Aorta (tissue), 5 donors: ENCODE results near the gene UTP20. TPM values are rescaled to one million over a fixed set of nuclear protein-coding genes. Genes with fewer than 3 reads are reported as not detected.

ENCODE experiments used
- ATAC-seq: fragments of 200-7000 bp; cut with Tn5 transposase; one replicate; pipeline ENCODE4 v1.9.1; 2022; ENCODE audit warnings: moderate library complexity; ENCODE audit not compliant: low FRiP score
- DNase-seq, 2 donors: peaks; one replicate each; pipeline ENCODE4 v3.0.0-alpha.2; 2020
- H3K27ac ChIP-seq, 2 donors: one replicate each; pipeline ENCODE4 v1.5.1; 2013; ENCODE audit warnings: low read length in 2 of 2, mild to moderate bottlenecking in 2 of 2, moderate library complexity in 2 of 2, control low read depth in 1 of 2, inconsistent platforms in 1 of 2, low read depth in 1 of 2
- H3K27me3 ChIP-seq, 2 donors: one replicate each; pipeline ENCODE4 v1.6.1; 2013; ENCODE audit warnings: control low read depth in 1 of 2, low read length in 1 of 2, mild to moderate bottlenecking in 1 of 2, moderate library complexity in 1 of 2; ENCODE audit not compliant: insufficient read depth in 2 of 2, control insufficient read depth in 1 of 2
- H3K36me3 ChIP-seq, 2 donors: one replicate each; pipeline ENCODE4 v1.6.1; 2013; ENCODE audit warnings: control low read depth in 1 of 2, low read length in 1 of 2, mild to moderate bottlenecking in 1 of 2; ENCODE audit not compliant: insufficient read depth in 2 of 2, control insufficient read depth in 1 of 2
- H3K4me1 ChIP-seq, 2 donors: one replicate each; pipeline ENCODE4 v1.6.1; 2013; ENCODE audit warnings: low read length in 2 of 2, control low read depth in 1 of 2, mild to moderate bottlenecking in 1 of 2, moderate library complexity in 1 of 2; ENCODE audit not compliant: insufficient read depth in 2 of 2, control insufficient read depth in 1 of 2
- H3K4me3 ChIP-seq, 2 donors: one replicate each; pipeline ENCODE4 v1.5.1; 2013; ENCODE audit warnings: low read length in 2 of 2, control low read depth in 1 of 2, mild to moderate bottlenecking in 1 of 2
- H3K9me3 ChIP-seq: one replicate; pipeline ENCODE4 v1.6.1; 2013; ENCODE audit warnings: mild to moderate bottlenecking, low read length; ENCODE audit not compliant: control insufficient read depth
- WGBS, 2 donors: extraction: QIAGEN DNeasy Blood & Tissue Kit; methylation state at CpG; one replicate each; pipeline ENCODE4 v1.1.7; 2013; 5-methylcytosine and 5-hydroxymethylcytosine counted together
- intact Hi-C, 2 donors: fragments of 100-400 bp; cut with DNase I; formaldehyde crosslinking; loops; one replicate each; pipeline versions ENCODE4 v1.14.2 to v1.15.0; 2022
- polyA plus RNA-seq, 2 donors: library from polyadenylated mRNA; stranded (reverse); fragments of 200-250 nt; gene quantifications; one replicate each; pipeline ENCODE4 v1.2.3, GENCODE V29; 2013
- total RNA-seq, 2 donors: library from RNA; stranded (reverse); fragmentation: NEBNext Ultra II Directional; extraction: Animal tissue kit (Norgen Biotek cat#: 25700); gene quantifications; one replicate each; pipeline ENCODE4 v1.2.1, GENCODE V29; 2021
- donor health status: healthy with polysubstance abuse.
- donor health status: Bipolar disorder and iron deficiency.
- donor health status: DM: no; HTN: no; CAD: no.
- donor health status: DM: no; HTN: no; CAD: no.
- donor health status: DM: yes; HTN: yes; CAD: no.

The UTP20 gene
- total and polyA plus RNA-seq, 4 donors: 0.50 to 15.3 (median 6.6) TPM

- Histone ChIP-seq H3K27me3 (no peaks in the 10 kb centered on the region), H3K4me1 (no peaks in the 10 kb centered on the region), H3K9me3 (no peaks in the 10 kb centered on the region), H3K36me3 (peaks cover 0 to 10% of the 10 kb centered on the region in 2 donors), H3K4me3 (no peak overlapping the region), H3K27ac (no peak overlapping the region)
- DNase-seq (no peak), ATAC-seq (no peak)
- intact Hi-C loops: no loop called here
- WGBS, 2 donors: 48 to 94% methylated on average over 1 of the region's 1 CpG
Measured at GRCh38 chr12:101330631-101331030, 50.7 kb downstream of the UTP20 start.

DNA sequence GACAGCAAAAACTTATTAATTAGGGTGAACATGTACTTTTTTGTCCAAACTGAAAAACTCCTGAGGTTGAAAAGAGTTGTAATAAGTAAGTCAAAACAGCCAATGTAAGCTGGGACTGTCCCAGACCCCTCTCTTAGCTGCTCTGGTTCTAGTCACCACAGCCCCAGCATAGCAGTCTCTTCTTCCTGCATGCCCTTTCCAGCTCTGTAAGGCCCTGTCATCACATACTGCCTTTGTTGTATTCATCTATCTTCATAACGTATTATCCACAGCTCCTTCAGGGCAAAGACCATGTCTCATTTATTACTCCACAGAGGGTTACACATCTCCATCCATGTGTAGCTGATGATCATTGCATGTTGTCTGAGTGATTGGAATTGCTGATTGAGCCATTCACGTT, 56.5 kb downstream of the UTP20 start:
- intact Hi-C loops: no loop called here
- Histone ChIP-seq H3K9me3 (no peaks in the 10 kb centered on the region), H3K4me1 (no peaks in the 10 kb centered on the region), H3K27ac (no peak overlapping the region), H3K4me3 (no peak overlapping the region), H3K36me3 (peaks cover 4 to 5% of the 10 kb centered on the region in 2 donors), H3K27me3 (no peaks in the 10 kb centered on the region)
- ATAC-seq (no peak), DNase-seq (no peak)
- WGBS, 2 donors: 66 to 77% methylated on average over 2 of the region's 2 CpGs

DNA sequence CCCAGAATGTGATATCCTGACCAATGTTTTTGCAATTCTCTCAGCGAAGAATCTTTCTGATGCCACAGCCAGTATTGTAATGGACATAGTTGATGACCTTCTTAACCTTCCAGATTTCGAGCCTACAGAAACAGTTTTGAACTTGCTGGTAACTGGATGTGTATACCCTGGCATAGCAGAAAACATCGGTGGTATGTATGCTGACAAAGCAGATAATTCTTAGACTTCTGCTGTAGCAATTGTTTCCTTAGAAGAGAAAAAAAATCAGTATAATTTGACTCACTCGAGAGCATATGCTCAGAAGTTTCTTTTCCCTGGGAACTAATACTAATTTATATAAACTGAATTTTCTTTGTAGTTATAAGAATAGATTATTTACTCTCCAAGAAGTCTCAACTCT, 58.2 kb downstream of the UTP20 start:
- ATAC-seq: no peak
- no peaks in the 10 kb centered on the region for H3K4me1 ChIP-seq
- no peaks in the 10 kb centered on the region for H3K9me3 ChIP-seq
- DNase-seq: no peak
- intact Hi-C loops: no loop called here
- H3K27me3 ChIP-seq: no peaks in the 10 kb centered on the region
- no peak overlapping the region for H3K4me3 ChIP-seq
- peaks cover 4 to 5% of the 10 kb centered on the region in 2 donors for H3K36me3 ChIP-seq
- H3K27ac ChIP-seq: no peak overlapping the region
- 80 to 81% methylated on average over 4 of the region's 4 CpGs for WGBS, 2 donors

DNA sequence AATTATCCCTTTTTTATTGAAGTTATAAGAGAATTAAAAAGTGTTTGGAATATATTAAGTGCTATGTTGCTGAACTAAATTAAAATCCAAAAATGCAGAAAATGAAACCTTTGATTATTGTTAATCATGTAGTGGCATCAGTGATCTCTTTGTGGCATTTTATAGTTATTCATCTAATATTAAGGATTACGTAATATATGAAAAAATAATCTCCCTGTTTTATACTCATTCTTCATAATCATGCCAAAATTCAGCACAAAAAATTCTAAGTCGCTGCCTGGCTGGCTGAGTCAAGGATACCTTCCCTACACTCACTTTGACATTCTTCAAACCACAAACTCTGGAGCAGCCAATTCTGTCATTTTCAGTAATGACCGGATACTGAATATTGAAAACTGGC, 64.0 kb downstream of the UTP20 start:
- no peak overlapping the region for H3K4me3 ChIP-seq
- no peaks in the 10 kb centered on the region for H3K9me3 ChIP-seq
- no peaks in the 10 kb centered on the region for H3K27me3 ChIP-seq
- intact Hi-C loops: no loop called here
- no peaks in the 10 kb centered on the region for H3K4me1 ChIP-seq
- DNase-seq (no peak), ATAC-seq (no peak)
- 84 to 90% methylated on average over 3 of the region's 3 CpGs for WGBS, 2 donors
- peaks cover 2 to 7% of the 10 kb centered on the region in 2 donors for H3K36me3 ChIP-seq
- H3K27ac ChIP-seq: no peak overlapping the region

DNA sequence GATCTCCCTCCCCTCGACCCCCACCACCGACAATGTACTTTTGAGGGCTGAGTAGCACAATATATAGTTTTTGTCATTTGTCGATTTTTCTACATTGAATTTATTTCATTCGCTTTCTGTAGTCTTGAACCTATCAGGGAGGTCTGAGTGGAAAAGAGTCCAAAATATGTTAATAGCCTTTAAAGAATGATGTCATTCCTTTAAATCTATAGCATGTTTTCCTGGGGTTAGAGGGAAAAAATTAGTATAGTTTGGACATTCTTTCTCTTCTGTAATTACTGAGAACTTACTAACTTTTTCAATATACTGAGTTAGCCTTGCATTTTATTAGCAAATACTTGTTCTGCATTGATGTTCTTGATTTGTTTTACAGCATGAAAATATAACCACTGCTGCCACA, 71.8 kb downstream of the UTP20 start:
- Histone ChIP-seq H3K36me3 (peaks cover 0 to 8% of the 10 kb centered on the region in 2 donors), H3K4me3 (no peak overlapping the region), H3K27me3 (no peaks in the 10 kb centered on the region), H3K27ac (no peak overlapping the region), H3K4me1 (no peaks in the 10 kb centered on the region), H3K9me3 (no peaks in the 10 kb centered on the region)
- no peak for DNase-seq
- no peak for ATAC-seq
- 98 to 99% methylated on average over 4 of the region's 4 CpGs for WGBS, 2 donors
- intact Hi-C loops: no loop called here

DNA sequence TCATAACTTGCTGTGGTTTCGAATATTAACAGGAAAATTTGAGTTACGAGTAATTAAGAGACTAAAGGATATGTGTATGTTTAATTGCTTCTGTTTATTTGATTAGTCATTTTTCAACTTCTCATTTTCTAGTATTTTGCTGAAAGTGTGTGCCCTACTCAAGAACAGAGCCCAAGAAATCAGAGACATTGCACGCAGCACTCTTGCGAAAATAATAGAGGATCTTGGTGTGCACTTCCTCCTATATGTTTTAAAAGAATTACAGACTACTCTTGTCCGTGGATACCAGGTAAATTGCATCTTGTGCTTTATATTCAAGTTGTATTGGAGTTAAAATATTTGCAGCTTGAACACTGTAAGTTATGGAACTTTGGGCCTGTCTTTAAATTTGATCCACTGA, 76.9 kb downstream of the UTP20 start:
- DNase-seq (no peak), ATAC-seq (no peak)
- Histone ChIP-seq H3K36me3 (peaks cover 3 to 6% of the 10 kb centered on the region in 2 donors), H3K4me3 (no peak overlapping the region), H3K27ac (no peak overlapping the region), H3K4me1 (no peaks in the 10 kb centered on the region), H3K9me3 (no peaks in the 10 kb centered on the region), H3K27me3 (no peaks in the 10 kb centered on the region)
- intact Hi-C loops: no loop called here
- WGBS, 2 donors: 93 to 94% methylated on average over 5 of the region's 5 CpGs

DNA sequence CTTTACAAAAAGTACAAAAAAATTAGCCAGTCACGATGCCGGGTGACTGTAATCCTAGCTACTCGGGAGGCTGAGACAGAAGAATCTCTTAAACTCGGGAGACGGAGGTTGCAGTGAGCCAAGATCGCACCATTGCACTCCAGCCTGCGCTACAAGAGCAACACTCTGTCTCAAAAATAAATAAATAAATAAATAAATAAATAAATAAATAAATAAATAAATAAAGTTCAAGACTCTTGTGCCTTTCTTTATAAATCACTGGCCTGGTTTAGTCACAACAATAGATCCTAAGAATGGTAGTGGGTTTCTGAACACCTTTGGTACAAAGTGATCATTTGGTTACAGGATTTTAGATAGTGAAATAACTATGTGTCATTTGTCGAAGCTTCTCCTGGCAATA, 81.5 kb downstream of the UTP20 start:
- Histone ChIP-seq H3K9me3 (no peaks in the 10 kb centered on the region), H3K27me3 (no peaks in the 10 kb centered on the region), H3K27ac (no peak overlapping the region), H3K4me3 (no peak overlapping the region), H3K36me3 (peaks cover 5 to 9% of the 10 kb centered on the region in 2 donors), H3K4me1 (no peaks in the 10 kb centered on the region)
- intact Hi-C loops: no loop called here
- WGBS, 2 donors: 85 to 94% methylated on average over 8 of the region's 8 CpGs
- ATAC-seq (no peak), DNase-seq (no peak)

DNA sequence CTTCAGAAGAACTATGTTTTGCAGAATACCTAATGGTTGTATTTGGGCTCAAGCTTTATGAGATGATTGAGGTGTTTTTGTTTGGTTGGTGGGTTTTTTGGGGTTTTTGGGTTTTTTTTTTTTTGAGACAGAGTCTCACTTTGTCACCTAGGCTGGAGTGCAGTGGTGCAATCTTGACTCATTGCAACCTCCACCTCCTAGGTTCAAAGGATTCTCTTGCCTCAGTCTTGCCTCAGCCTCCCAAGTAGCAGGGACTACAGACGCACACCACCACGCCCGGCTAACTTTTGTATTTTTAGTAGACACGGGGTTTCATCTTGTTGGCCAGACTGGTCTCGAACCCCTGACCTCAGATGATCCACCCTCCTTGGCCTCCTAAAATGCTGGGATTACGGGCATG, 88.1 kb downstream of the UTP20 start:
- no peaks in the 10 kb centered on the region for H3K27me3 ChIP-seq
- no peak overlapping the region for H3K27ac ChIP-seq
- peaks cover 12 to 15% of the 10 kb centered on the region in 2 donors for H3K36me3 ChIP-seq
- H3K4me1 ChIP-seq: no peaks in the 10 kb centered on the region
- H3K9me3 ChIP-seq: no peaks in the 10 kb centered on the region
- no peak for DNase-seq
- WGBS, 2 donors: 96% methylated on average over 6 of the region's 6 CpGs
- no peak for ATAC-seq
- no peak overlapping the region for H3K4me3 ChIP-seq
- intact Hi-C loops: no loop called here

GRCh38 chr12:101372431-101372830, 92.5 kb downstream of the UTP20 start:
- peaks cover 7 to 9% of the 10 kb centered on the region in 2 donors for H3K36me3 ChIP-seq
- WGBS, 2 donors: 90 to 97% methylated on average over 1 of the region's 1 CpG

More at GRCh38 chr12:101372431-101372830, 92.5 kb downstream of the UTP20 start:
- no peak overlapping the region for H3K27ac ChIP-seq
- no peaks in the 10 kb centered on the region for H3K4me1 ChIP-seq
- intact Hi-C loops: loop anchor here in 1 of 2 donors (10.0 kb wide), 1 partner anchor 68 kb away; no protein-coding TSS in a partner anchor
- ATAC-seq (no peak), DNase-seq (no peak)
- H3K9me3 ChIP-seq: no peaks in the 10 kb centered on the region
- H3K4me3 ChIP-seq: no peak overlapping the region
- no peaks in the 10 kb centered on the region for H3K27me3 ChIP-seq
